8988T (cell line): ENCODE data around the gene MINDY4.

Experiments used
- DNase-seq: peaks from one replicate; pipeline ENCODE4 v3.0.0; 2011

Gene MINDY4

GRCh38 chr7:30934732-30935568 lies 163.7 kb downstream of the MINDY4 start:
- no peak for DNase-seq

- no peak for DNase-seq
Measured at GRCh38 chr7:30935569-30935877, 164.3 kb downstream of the MINDY4 start.

GRCh38 chr7:30936650-30937245 lies 165.5 kb downstream of the MINDY4 start:
- DNase-seq, result no peak

- no peak for DNase-seq
Measured at GRCh38 chr7:30937416-30937815, 166.2 kb downstream of the MINDY4 start.

- peak; percentile 64 for DNase-seq
Measured at GRCh38 chr7:30938435-30939316, 167.5 kb downstream of the MINDY4 start.

GRCh38 chr7:30941582-30942323 lies 170.5 kb downstream of the MINDY4 start:
- DNase-seq, result no peak
